ENCODE data around the gene SEMA4G.

SEMA4G gene

GRCh38 chr10:100993986-100994708 is 24.8 kb downstream of the SEMA4G start:
- FAIRE-seq: peak; percentile 52

GRCh38 chr10:100995181-100995580 is 25.9 kb downstream of the SEMA4G start:
- no peak for FAIRE-seq

GRCh38 chr10:100996678-100997359 is 27.5 kb downstream of the SEMA4G start:
- FAIRE-seq: no peak

GRCh38 chr10:100997360-100998182 is 28.3 kb downstream of the SEMA4G start:
- no peak for FAIRE-seq

- FAIRE-seq: no peak
Observed at GRCh38 chr10:100998183-100998990, 29.1 kb downstream of the SEMA4G start.

- no peak for FAIRE-seq
Observed at GRCh38 chr10:100998991-100999741, 29.9 kb downstream of the SEMA4G start.

- no peak for FAIRE-seq
Observed at GRCh38 chr10:100999742-101000126, 30.4 kb downstream of the SEMA4G start, which contains the start of gene LZTS2. Gene LZTS2 (plus strand): TSS chr10:100999808. CDS start chr10:101002539, 2,731 bp downstream.

- FAIRE-seq: no peak
Observed at GRCh38 chr10:101000127-101000914, 31.0 kb downstream of the SEMA4G start.

GRCh38 chr10:101000915-101001658 is 31.8 kb downstream of the SEMA4G start:
- no peak for FAIRE-seq

GRCh38 chr10:101001659-101002035 is 32.3 kb downstream of the SEMA4G start:
- FAIRE-seq: no peak

- FAIRE-seq: no peak
Observed at GRCh38 chr10:101002456-101002855, 33.2 kb downstream of the SEMA4G start.

GRCh38 chr10:101003639-101004206 is 34.4 kb downstream of the SEMA4G start:
- no peak for FAIRE-seq

GRCh38 chr10:101005361-101005760 is 36.1 kb downstream of the SEMA4G start:
- FAIRE-seq: no peak

- FAIRE-seq: no peak
Observed at GRCh38 chr10:101005869-101006567, 36.7 kb downstream of the SEMA4G start.

GRCh38 chr10:101006593-101007098 is 37.3 kb downstream of the SEMA4G start:
- no peak for FAIRE-seq

GRCh38 chr10:101007099-101007711 is 37.9 kb downstream of the SEMA4G start:
- no peak for FAIRE-seq

GRCh38 chr10:101007915-101008822 is 38.9 kb downstream of the SEMA4G start:
- FAIRE-seq: no peak
